G401 (cell line): ENCODE results near the gene TFG. TPM values are rescaled to one million over a fixed set of nuclear protein-coding genes. Genes with fewer than 3 reads are reported as not detected.

ENCODE experiments used
- DNase-seq: peaks from one replicate; pipeline ENCODE4 v3.0.0-alpha.2; 2015; ENCODE audit warnings: low spot score
- in situ Hi-C: cut with HindIII; loops from 2 replicates; pipeline ENCODE4 v1.10.0; 2016; ENCODE audit warnings: low sequenced_read_pairs, mixed read lengths
- total RNA-seq: library from RNA; depleted of rRNA; stranded (reverse); fragments of >200 nt; shearing (Covaris generic); gene quantifications from 2 replicates; pipeline ENCODE4 v1.2.3, GENCODE V29; 2014

The TFG gene
- total RNA-seq, 1 experiment from 2014 or later = 71.2 TPM

GRCh38 chr3:100745617-100746016, 36.3 kb downstream of the TFG start:
- DNase-seq = no peak
- in situ Hi-C loops = no loop called here

DNA sequence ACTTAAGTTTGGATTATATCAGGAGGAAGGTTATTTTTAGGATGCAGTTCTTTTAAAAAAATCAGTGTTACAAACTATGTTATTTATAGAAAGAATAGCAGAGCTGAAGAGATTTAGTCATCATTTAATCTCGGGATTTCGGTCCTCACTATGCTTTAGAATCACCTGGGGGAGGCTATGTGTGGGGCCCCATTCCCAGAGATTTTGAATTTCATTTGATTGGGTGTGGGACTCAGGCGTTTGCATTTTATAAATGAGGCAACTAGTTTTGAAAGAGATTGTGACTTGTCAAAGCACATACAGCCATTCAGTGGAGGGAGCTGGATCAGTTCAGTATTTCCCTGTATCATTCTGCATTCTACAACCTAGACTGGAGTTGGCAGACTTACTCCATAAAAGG, 36.8 kb downstream of the TFG start:
- DNase-seq = no peak

DNA sequence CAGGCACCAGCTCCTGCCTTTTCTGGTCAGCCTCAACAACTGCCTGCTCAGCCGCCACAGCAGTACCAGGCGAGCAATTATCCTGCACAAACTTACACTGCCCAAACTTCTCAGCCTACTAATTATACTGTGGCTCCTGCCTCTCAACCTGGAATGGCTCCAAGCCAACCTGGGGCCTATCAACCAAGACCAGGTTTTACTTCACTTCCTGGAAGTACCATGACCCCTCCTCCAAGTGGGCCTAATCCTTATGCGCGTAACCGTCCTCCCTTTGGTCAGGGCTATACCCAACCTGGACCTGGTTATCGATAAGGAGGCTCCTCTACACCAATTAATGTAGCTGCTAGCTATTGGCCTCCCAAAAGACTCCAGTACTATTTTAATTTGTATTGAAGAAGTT, 38.9 kb downstream of the TFG start:
- in situ Hi-C loops = no loop called here
- DNase-seq = no peak

More for the DNA sequence above, 36.8 kb downstream of the TFG start:
- in situ Hi-C loops = no loop called here

DNA sequence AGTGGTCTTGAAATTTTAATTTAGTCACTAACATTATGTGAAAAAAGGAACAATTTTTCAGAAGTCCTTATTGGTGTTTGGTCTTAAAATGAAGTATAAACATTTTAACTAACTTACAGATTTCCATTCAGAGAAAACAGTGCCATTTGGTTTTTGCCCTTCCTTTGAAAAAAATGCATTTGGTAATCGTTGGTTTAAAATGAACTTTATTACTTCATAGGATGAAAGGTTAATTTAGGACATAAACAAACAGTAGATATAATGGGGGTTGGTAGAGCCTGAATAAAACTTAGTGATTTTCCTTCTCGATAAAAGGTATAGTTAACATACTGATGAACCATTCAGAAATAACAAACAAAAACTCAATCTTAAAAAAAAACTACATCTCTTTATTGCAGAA, 39.7 kb downstream of the TFG start:
- DNase-seq = no peak
- in situ Hi-C loops = no loop called here

DNA sequence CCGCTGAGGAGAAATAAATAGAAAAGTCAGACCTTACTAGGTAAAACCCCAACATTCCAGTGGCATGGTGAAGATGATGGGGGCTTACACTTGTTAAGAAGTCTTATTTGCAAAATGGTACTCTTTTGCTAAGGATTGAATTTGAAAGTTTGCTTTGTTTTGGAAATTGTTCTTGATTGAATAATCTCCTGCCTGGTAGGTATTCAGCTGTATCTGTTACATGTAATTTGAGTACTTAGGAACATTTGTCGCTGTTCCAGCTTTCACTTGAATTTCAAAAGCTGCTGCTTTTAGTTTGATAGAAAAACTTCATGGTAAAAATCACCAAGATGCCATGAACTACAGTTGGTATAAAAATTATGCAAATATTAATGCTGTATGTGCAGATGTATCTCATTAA, 44.6 kb downstream of the TFG start:
- DNase-seq = no peak
- in situ Hi-C loops = no loop called here

DNA sequence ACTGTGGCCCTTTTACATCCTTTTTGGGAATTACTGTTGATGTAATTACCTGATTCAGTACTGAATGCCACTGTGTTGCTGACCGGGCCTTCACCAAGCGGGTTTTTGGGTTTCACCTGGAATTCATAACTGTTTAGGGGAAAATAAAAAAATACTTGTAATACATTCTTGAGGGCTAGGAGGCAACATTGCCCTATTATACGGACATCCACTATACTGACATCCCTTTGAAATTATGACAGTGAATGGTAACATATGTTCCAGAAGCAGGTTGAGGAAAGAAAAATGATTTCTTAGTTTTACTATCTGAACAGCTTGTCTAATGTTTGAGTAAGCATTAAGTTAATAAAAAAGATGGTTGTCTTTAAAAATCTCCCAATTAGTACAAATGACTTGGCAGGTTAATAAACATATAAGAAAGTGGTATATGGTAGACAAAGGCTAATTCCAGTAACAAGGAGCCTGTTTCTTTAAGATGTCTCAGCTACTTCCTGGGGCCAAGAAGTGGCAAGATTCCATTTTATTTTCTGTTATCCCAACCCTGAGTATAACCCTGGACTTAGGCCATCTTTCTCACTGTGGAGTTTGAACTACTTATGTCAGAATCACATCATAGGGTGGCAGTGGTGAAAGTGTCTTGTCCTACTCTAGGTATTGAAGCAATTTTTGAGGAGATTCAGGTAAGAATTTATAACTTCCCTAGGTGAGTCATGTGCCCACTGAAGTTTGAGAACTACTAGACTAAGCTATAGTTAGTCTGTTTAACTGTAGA, 45.5 kb downstream of the TFG start:
- in situ Hi-C loops = no loop called here

GRCh38 chr3:100756441-100756840, 47.1 kb downstream of the TFG start:
- peak; percentile 81 for DNase-seq
- in situ Hi-C loops = no loop called here

More for the DNA sequence above, 45.5 kb downstream of the TFG start:
- DNase-seq = peak; percentile 13

DNA sequence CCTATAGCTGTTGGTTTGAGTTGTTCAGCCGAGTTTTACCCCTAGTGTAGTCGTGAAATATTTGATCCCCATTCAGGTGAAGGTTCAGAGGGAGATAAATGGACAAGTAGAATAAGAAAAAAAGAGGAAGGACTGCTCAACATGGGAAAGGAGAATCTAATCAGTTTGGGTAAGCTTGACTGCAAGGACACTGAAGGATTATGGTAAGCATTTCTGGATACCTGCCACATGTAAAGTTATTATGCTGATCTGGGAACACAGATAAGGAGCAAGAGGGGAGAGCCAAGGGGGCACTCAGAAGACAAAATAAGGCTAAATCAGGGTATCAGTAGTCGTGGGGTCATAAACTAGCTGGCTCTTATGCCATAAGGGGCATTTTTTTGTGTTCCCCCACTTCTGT, 49.9 kb downstream of the TFG start:
- in situ Hi-C loops = no loop called here
- DNase-seq = no peak

- in situ Hi-C loops = no loop called here
- DNase-seq = no peak
These were observed 50.7 kb downstream of the TFG start for GRCh38 chr3:100759950-100760349.

DNA sequence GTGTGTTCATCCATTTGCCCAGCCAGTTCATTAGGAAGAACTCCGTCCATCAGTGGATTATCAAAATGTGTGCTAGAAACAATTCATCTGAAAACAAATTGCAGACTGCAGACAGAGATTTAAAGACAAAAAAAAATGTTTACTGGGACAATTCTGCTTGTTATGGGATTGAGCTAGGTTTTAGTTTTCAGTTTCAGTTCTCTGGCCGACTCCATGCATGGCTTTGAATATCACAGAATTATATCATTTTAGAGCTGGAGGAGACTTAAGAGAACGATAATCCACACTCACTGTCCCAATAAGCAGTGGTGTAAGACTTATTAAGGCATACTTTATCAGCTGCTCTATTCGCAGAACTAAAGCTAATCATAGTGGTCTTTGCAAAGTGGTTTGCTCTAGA, 51.1 kb downstream of the TFG start:
- no peak for DNase-seq
- in situ Hi-C loops = no loop called here

GRCh38 chr3:100761211-100761942, 52.1 kb downstream of the TFG start:
- no peak for DNase-seq
- in situ Hi-C loops = no loop called here

- DNase-seq = no peak
- in situ Hi-C loops = no loop called here
These were observed 52.7 kb downstream of the TFG start for GRCh38 chr3:100761951-100762350.

GRCh38 chr3:100765437-100765975, 56.2 kb downstream of the TFG start:
- in situ Hi-C loops = no loop called here
- DNase-seq = no peak

- DNase-seq = no peak
- in situ Hi-C loops = no loop called here
These were observed 56.8 kb downstream of the TFG start for GRCh38 chr3:100766069-100766468.

GRCh38 chr3:100769693-100770092, 60.4 kb downstream of the TFG start:
- in situ Hi-C loops = no loop called here
- no peak for DNase-seq

GRCh38 chr3:100775226-100775625, 65.9 kb downstream of the TFG start:
- DNase-seq = no peak
- in situ Hi-C loops = no loop called here

- in situ Hi-C loops = no loop called here
- DNase-seq = no peak
These were observed 66.4 kb downstream of the TFG start for GRCh38 chr3:100775669-100776068.

DNA sequence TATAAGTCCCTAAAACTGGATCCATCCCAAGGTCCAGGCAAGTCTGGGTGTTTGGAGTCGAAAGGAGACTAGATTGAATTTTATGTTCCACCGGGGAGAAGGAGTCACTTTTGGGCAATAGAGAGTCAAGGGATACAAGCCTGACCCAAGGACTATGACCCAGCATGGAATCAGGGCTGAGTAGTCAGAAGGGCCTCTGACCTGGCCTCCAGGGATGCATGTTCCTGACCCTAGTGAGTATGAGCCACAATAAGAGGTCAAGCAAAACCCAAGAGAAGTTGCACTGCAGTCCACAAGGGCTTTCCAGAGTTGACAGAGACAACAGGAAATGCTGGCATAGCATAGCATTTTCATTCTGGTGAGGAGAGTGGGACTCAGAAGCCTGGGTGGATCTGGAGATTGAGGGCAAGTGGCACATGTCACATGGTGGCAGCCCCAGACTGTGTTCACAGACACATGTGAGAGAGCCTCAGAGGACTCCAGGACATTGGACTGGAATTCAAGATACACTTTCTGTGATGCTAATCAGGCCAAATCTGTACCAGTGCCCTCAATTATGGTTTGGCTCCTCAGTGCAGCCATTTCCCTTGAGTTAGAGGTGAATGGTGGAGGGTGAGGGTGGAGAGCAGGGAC, 66.9 kb downstream of the TFG start:
- no peak for DNase-seq
- in situ Hi-C loops = no loop called here

GRCh38 chr3:100776746-100777145, 67.5 kb downstream of the TFG start:
- in situ Hi-C loops = no loop called here
- DNase-seq = no peak

DNA sequence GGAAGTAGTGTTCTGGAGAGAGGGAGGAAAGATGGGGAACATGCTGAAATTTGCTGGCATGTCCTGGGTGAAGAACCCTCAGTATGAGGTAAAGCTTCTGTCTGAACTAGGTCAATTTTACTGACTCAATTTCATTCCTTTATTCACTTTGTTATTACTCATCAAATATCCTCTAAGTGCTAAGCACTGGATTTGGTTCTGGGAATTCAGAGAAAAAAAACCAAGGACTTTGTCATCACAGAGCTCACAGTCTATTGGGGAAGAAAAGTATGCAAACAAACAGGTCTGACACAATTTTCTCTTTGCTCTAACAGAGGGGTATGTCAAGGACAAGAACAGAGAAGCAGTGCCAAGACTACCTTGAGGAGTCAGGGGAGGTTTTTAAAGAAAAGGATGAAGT, 68.0 kb downstream of the TFG start:
- in situ Hi-C loops = no loop called here

More for the DNA sequence above, 68.0 kb downstream of the TFG start:
- no peak for DNase-seq
